ENCODE measurements around the gene CFAP54. TPM values are rescaled to one million over a fixed set of nuclear protein-coding genes. Genes with fewer than 3 reads are reported as not detected.

Gene CFAP54
- total and polyA plus RNA-seq, 2 donors (not counting 3 experiments of a cell fraction or from before 2014, with no cell fraction given) = 3.6 to 26.9 TPM

GRCh38 chr12:96513681-96514080 lies 24.3 kb downstream of the CFAP54 start:
- H2AFZ ChIP-seq (ENCODE audit: low read depth, low read length) = no peak overlapping the region
- H3K27me3 ChIP-seq (ENCODE audit: control insufficient read depth in 2 of 2, insufficient read depth in 2 of 2, low read length in 2 of 2) = no peaks in the 10 kb centered on the region
- no peaks in the 10 kb centered on the region for H3K36me3 ChIP-seq (ENCODE audit: control insufficient read depth in 2 of 2, extremely low read depth in 1 of 2, insufficient read depth in 2 of 2, low read length in 2 of 2)
- intact Hi-C loops (cut with micrococcal nuclease) = loop anchor here (10.0 kb wide), 1 partner anchor 379 kb away; no protein-coding TSS in a partner anchor
- H3K9me1 ChIP-seq (replicated peaks; ENCODE audit: control insufficient read depth, extremely low read depth, insufficient read depth, low read length) = no peaks in the 10 kb centered on the region
- TF ChIP-seq CTCF (IDR thresholded peaks at IDR 0.05; ENCODE audit: extremely low read depth in 1 of 2, insufficient read depth in 1 of 2, low read depth in 1 of 2, low read length in 2 of 2) = no peak
- no peak for TF ChIP-seq JUN (IDR thresholded peaks at IDR 0.05; ENCODE audit: borderline replicate concordance, insufficient read depth, insufficient read length, low read depth)
- TF ChIP-seq EZH2 (IDR thresholded peaks at IDR 0.05; ENCODE audit: borderline replicate concordance, low read depth, low read length, severe bottlenecking) = no peak
- no peak for TF ChIP-seq POLR2AphosphoS5 (IDR thresholded peaks at IDR 0.05; ENCODE audit: insufficient read depth, low read depth, low read length)
- no peak for TF ChIP-seq MYC (IDR thresholded peaks at IDR 0.05; ENCODE audit: low read depth, low read length)
- no peak for TF ChIP-seq GATA2 (IDR thresholded peaks at IDR 0.05; ENCODE audit: insufficient read depth, insufficient read length, low read depth, low read length)
- TF ChIP-seq, protein P1, sequence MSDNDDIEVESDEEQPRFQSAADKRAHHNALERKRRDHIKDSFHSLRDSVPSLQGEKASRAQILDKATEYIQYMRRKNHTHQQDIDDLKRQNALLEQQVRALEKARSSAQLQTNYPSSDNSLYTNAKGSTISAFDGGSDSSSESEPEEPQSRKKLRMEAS (IDR thresholded peaks at IDR 0.05; ENCODE audit: insufficient read depth, insufficient read length) = no peak
- TF ChIP-seq FOS (IDR thresholded peaks at IDR 0.05; ENCODE audit: borderline replicate concordance, insufficient read depth, low read length) = no peak
- no peak for TF ChIP-seq POLR2A (IDR thresholded peaks at IDR 0.05; ENCODE audit: low read depth, low read length)
- no peak overlapping the region for H3K9ac ChIP-seq (replicated peaks; ENCODE audit: extremely low read depth, insufficient read depth, low read length)
- BruUV-seq (replicated peaks) = no TSS peak
- no peak overlapping the region for H3K4me2 ChIP-seq (ENCODE audit: insufficient read depth, low read length)
- peaks cover 17% of the 10 kb centered on the region for H3K4me1 ChIP-seq (ENCODE audit: control insufficient read depth, extremely low read depth, insufficient read depth, low read length)
- no peaks in the 10 kb centered on the region for H4K20me1 ChIP-seq (replicated peaks; ENCODE audit: control insufficient read depth, extremely low read depth, insufficient read depth, low read length)
- CTCF ChIA-PET = interaction anchor here (1.2 to 2.0 kb wide), 4 partner anchors 11 to 114 kb away, joined by 3 to 6 read pairs (median 4); partner anchors contain the start of genes CDK17 and CFAP54
- H3K79me2 ChIP-seq (ENCODE audit: control insufficient read depth, insufficient read depth, low read length) = peaks cover 4% of the 10 kb centered on the region
- POLR2A ChIA-PET = no interaction called here
- no peaks in the 10 kb centered on the region for H3K9me3 ChIP-seq (replicated peaks; ENCODE audit: control insufficient read depth, insufficient read depth, low read length)
- FAIRE-seq (no peak), DNase-seq (ENCODE audit: low read depth, low spot score) (no peak)
- no peak overlapping the region for H3K4me3 ChIP-seq (replicated peaks in 1 of 3; ENCODE audit: insufficient read depth in 1 of 3, low read depth in 1 of 3, low read length in 3 of 3)
- H3K27ac ChIP-seq (ENCODE audit: insufficient read depth, low read depth, low read length) = peak overlapping the region; percentile 12
- dilution Hi-C loops (cut with MboI; ENCODE audit: extremely low pct_ligation_motif_present, low sequenced_read_pairs) = no loop called here

Data from endothelial cell of umbilical vein (primary cell).